ENCODE data around the gene RTN4RL1. TPM values are rescaled to one million over a fixed set of nuclear protein-coding genes. Genes with fewer than 3 reads are reported as not detected.

RTN4RL1 gene
- total RNA-seq, 2 donors from 2014 or later = 3.1 to 3.6 TPM

DNA sequence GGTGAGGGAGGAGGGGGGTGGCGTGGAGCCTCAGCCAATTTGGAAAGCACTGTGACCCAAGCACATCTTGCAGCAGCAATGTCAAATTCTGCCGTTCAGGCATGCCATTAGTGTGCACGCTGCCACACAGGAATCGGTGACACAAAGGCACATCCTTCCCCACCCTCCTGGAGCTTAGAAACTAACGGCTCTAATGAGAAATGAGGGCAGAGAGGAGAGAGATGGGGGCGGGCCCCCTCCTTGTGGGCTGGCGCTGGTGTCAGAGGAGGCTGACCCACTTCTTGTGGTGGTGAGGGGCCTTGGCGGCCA, 94.8 kb downstream of the RTN4RL1 start:
- ATAC-seq (no peak), DNase-seq (no peak)
- WGBS, 2 donors = 66 to 75% methylated on average over 7 to 8 of the region's 8 CpGs
- TF ChIP-seq POLR2A (IDR thresholded peaks at IDR 0.05) = no peak
- TF ChIP-seq, protein P1, sequence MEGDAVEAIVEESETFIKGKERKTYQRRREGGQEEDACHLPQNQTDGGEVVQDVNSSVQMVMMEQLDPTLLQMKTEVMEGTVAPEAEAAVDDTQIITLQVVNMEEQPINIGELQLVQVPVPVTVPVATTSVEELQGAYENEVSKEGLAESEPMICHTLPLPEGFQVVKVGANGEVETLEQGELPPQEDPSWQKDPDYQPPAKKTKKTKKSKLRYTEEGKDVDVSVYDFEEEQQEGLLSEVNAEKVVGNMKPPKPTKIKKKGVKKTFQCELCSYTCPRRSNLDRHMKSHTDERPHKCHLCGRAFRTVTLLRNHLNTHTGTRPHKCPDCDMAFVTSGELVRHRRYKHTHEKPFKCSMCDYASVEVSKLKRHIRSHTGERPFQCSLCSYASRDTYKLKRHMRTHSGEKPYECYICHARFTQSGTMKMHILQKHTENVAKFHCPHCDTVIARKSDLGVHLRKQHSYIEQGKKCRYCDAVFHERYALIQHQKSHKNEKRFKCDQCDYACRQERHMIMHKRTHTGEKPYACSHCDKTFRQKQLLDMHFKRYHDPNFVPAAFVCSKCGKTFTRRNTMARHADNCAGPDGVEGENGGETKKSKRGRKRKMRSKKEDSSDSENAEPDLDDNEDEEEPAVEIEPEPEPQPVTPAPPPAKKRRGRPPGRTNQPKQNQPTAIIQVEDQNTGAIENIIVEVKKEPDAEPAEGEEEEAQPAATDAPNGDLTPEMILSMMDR (IDR thresholded peaks at IDR 0.05) = no peak
- no peaks in the 10 kb centered on the region for H3K27me3 ChIP-seq
- no peak overlapping the region for H3K27ac ChIP-seq
- H3K36me3 ChIP-seq (replicated peaks in 1 of 2; ENCODE audit: insufficient read depth in 1 of 2, low read depth in 2 of 2) = no peaks in the 10 kb centered on the region
- peaks cover 8% of the 10 kb centered on the region for H3K4me1 ChIP-seq
- H3K4me3 ChIP-seq = no peak overlapping the region
- intact Hi-C loops (cut with DNase I) = no loop called here
- H3K9me3 ChIP-seq = no peaks in the 10 kb centered on the region

DNA sequence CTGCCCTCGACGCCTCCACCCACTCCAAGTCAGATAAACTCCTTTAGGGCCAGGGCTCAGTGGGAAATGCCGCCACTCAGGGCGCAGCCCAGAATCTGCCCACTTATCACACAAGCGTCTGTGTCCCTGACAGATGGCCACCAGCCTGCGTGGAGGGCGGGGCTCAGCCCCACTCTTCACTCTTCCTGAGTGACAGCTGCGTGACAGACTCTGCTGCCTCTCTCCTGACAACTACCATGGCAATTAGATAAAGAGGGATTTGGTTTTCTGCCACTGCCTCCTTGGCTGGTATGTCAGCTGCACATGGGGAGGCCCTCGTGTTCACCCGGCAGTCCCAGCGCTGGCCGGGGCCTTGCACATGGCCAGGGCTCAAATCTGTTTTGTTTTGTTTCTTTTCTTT, 96.2 kb downstream of the RTN4RL1 start:
- intact Hi-C loops (cut with DNase I) = no loop called here
- Histone ChIP-seq H3K36me3 (replicated peaks in 1 of 2; ENCODE audit: insufficient read depth in 1 of 2, low read depth in 2 of 2) (no peaks in the 10 kb centered on the region), H3K4me1 (peaks cover 8% of the 10 kb centered on the region), H3K4me3 (no peak overlapping the region), H3K27me3 (no peaks in the 10 kb centered on the region), H3K27ac (no peak overlapping the region), H3K9me3 (no peaks in the 10 kb centered on the region)
- TF ChIP-seq POLR2A (IDR thresholded peaks at IDR 0.05) = no peak
- TF ChIP-seq, protein P1 (IDR thresholded peaks at IDR 0.05) = no peak
- 72 to 82% methylated on average over 12 of the region's 12 CpGs for WGBS, 2 donors
- DNase-seq (no peak), ATAC-seq (no peak)

DNA sequence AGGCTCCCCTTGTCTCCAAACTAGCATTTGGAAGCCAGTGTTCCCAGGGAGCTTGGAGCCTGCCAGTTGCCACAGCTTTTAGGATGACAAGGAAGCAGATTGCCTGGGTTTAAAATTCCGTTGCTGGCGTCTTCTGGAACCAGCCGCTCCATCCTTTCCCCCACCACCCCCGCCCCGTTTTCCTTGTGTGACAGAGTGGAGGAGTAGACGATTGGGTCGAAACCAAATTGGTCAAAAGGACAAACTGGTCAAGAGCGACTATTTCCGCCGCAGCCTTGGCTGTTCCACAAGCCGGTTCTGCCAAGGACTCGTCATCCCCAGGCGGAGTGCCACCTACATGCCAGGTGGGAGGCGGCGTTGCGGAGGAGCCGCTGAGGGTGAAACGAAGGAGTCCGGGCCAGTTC, 104.2 kb downstream of the RTN4RL1 start:
- WGBS, 2 donors = 87 to 90% methylated on average over 16 to 19 of the region's 19 CpGs
- no peaks in the 10 kb centered on the region for H3K4me1 ChIP-seq
- intact Hi-C loops (cut with DNase I) = no loop called here
- no peaks in the 10 kb centered on the region for H3K27me3 ChIP-seq
- no peak for DNase-seq
- TF ChIP-seq, protein P1 (IDR thresholded peaks at IDR 0.05) = no peak
- TF ChIP-seq POLR2A (IDR thresholded peaks at IDR 0.05) = no peak
- H3K36me3 ChIP-seq (replicated peaks in 1 of 2; ENCODE audit: insufficient read depth in 1 of 2, low read depth in 2 of 2) = no peaks in the 10 kb centered on the region
- H3K4me3 ChIP-seq = no peak overlapping the region
- H3K9me3 ChIP-seq = no peaks in the 10 kb centered on the region
- no peak for ATAC-seq
- H3K27ac ChIP-seq = no peak overlapping the region

DNA sequence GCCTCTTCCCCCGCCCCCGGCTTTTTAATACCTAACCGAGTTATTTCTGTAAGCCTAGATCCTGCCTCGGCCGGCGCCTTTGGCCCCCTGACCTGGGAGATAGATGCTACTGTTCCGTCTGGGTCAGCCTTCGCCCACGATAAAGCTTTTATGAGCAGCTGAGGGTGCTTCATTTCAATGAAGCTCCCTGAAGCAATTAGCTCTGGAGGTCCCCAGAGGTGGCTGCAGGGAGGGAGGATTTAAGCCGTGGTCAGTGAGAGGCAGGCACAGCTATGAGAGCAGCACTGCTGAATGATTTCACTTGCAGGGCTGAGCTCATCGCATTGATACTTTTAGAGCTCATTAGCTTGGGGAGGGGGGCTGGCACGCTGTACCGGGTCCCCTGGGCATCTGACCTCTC, 105.9 kb downstream of the RTN4RL1 start:
- no peak for TF ChIP-seq POLR2A (IDR thresholded peaks at IDR 0.05)
- TF ChIP-seq, protein P1 (IDR thresholded peaks at IDR 0.05) = no peak
- ATAC-seq (no peak), DNase-seq (no peak)
- H3K27ac ChIP-seq = no peak overlapping the region
- intact Hi-C loops (cut with DNase I) = no loop called here
- WGBS, 2 donors = 73 to 74% methylated on average over 13 of the region's 13 CpGs
- H3K36me3 ChIP-seq (replicated peaks in 1 of 2; ENCODE audit: insufficient read depth in 1 of 2, low read depth in 2 of 2) = no peaks in the 10 kb centered on the region
- H3K4me3 ChIP-seq = no peak overlapping the region
- no peaks in the 10 kb centered on the region for H3K4me1 ChIP-seq
- H3K9me3 ChIP-seq = no peaks in the 10 kb centered on the region
- H3K27me3 ChIP-seq = no peaks in the 10 kb centered on the region

DNA sequence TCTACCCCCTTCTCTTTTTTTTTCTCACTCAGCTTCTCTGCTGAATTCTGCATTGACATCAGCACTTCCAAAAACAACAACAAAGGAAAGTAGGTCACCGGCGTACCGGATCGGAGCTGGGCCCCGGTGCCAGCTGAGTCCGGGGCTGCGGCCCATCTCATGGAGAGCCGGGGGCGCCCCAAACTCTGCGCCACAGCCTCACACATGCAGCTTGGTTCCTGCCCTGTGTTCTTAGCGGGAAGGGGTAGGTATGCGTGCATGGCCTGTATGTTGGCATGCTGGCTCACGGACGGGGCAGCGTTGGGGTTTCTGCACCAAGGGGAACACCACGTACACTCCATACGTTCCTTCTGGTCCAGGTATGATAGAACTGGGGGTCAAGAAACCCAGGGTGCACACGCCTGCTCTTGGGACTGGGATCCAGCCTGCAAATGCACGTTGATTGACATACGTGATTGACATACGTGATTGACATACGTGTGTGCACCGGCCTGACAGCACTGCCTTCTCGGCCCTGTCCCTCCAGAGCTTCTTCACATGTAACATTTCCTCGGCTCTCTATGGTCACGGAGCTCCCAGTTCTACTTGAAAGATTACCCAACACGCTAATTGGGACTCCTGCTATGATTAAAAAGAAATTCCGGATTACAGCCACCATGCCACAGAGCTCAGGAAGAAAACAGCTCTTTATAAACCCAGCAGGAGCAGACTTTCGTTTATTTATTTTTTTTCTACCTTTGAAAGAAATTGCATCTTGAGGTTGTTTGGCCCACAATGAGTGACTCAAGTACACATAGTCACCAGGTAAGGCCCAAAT, 106.6 kb downstream of the RTN4RL1 start:
- H3K27ac ChIP-seq = no peak overlapping the region
- 78 to 88% methylated on average over 25 to 28 of the region's 29 CpGs for WGBS, 2 donors
- TF ChIP-seq POLR2A (IDR thresholded peaks at IDR 0.05) = no peak
- TF ChIP-seq, protein P1 (IDR thresholded peaks at IDR 0.05) = no peak
- ATAC-seq = no peak
- H3K4me1 ChIP-seq = no peaks in the 10 kb centered on the region
- no peaks in the 10 kb centered on the region for H3K9me3 ChIP-seq
- no peaks in the 10 kb centered on the region for H3K36me3 ChIP-seq (replicated peaks in 1 of 2; ENCODE audit: insufficient read depth in 1 of 2, low read depth in 2 of 2)
- no peak overlapping the region for H3K4me3 ChIP-seq
- H3K27me3 ChIP-seq = no peaks in the 10 kb centered on the region
- no peak for DNase-seq
- intact Hi-C loops (cut with DNase I) = no loop called here
